HepG2 (cell line): Measurements from ENCODE around the gene KLF16. TPM values are rescaled to one million over a fixed set of nuclear protein-coding genes. Genes with fewer than 3 reads are reported as not detected.

Experiments used
- ETV5 ChIP-seq: IDR thresholded peaks from 2 replicates; pipeline ENCODE4 v1.6.1; 2018; ENCODE audit warnings: missing biosample characterization, missing genetic modification reagents, inconsistent platforms, borderline replicate concordance
- FOSL2 ChIP-seq: sonication (generic); formaldehyde crosslinking; IDR thresholded peaks from 2 replicates; pipeline ENCODE4 v1.4.0; 2020; ENCODE audit warnings: missing genetic modification reagents
- KDM2A ChIP-seq: sonication (generic); formaldehyde crosslinking; IDR thresholded peaks from 2 replicates; pipeline ENCODE4 v1.4.0; 2020; ENCODE audit warnings: low read depth, missing genetic modification reagents, borderline replicate concordance
- MNT ChIP-seq: fragments of 450-650 bp; IDR thresholded peaks from 2 replicates; pipeline ENCODE4 v1.6.1; 2016
- PATZ1 ChIP-seq: sonication (generic); formaldehyde crosslinking; IDR thresholded peaks from 2 replicates; pipeline ENCODE4 v1.4.0; 2020; ENCODE audit warnings: missing genetic modification reagents
- POGK ChIP-seq: sonication (generic); formaldehyde crosslinking; conservative IDR thresholded peaks from 2 replicates; pipeline ENCODE4 v1.8.0; 2022; ENCODE audit warnings: mild to moderate bottlenecking, moderate library complexity, missing genetic modification reagents
- POLR2A ChIP-seq, 2 experiments: IDR thresholded peaks; 2 replicates each; pipeline ENCODE4 v1.6.1; 2011; ENCODE audit warnings: low read depth in 2 of 2, low read length in 2 of 2, mild to moderate bottlenecking in 1 of 2, moderate library complexity in 1 of 2; ENCODE audit not compliant: insufficient read depth in 1 of 2
- TAF1 ChIP-seq: sonication (generic); formaldehyde crosslinking; IDR thresholded peaks from 2 replicates; pipeline ENCODE4 v1.4.0; 2020; ENCODE audit warnings: missing genetic modification reagents
- TFDP2 ChIP-seq: sonication (generic); formaldehyde crosslinking; IDR thresholded peaks from 2 replicates; pipeline ENCODE4 v1.4.0; 2020; ENCODE audit warnings: missing genetic modification reagents
- UBTF ChIP-seq: sonication (generic); formaldehyde crosslinking; IDR thresholded peaks from 2 replicates; pipeline ENCODE4 v1.4.0; 2020; ENCODE audit warnings: mild to moderate bottlenecking, missing genetic modification reagents
- YEATS2 ChIP-seq: sonication (generic); formaldehyde crosslinking; IDR thresholded peaks from 2 replicates; pipeline ENCODE4 v1.4.0; 2020; ENCODE audit warnings: missing genetic modification reagents, borderline replicate concordance
- polyA plus RNA-seq, 8 experiments: library from polyadenylated mRNA; depleted of rRNA in 3 of 8; stranded (reverse) in 7 of 8; unstranded in 1 of 8; fragments of >200 nt; fragmentation: Illumina TruSeq in 4 of 8; extraction: Trizol in 4 of 8; gene quantifications; 2 replicates each; pipeline versions ENCODE4 v1.2.1 to v1.2.3, GENCODE V29; 2011 to 2016; ENCODE audit warnings: low read depth in 4 of 8, missing spikeins in 1 of 8, mixed read lengths in 1 of 8; ENCODE audit not compliant: insufficient read depth in 1 of 8
- total RNA-seq, 5 experiments: library from RNA; depleted of rRNA; stranded (reverse); fragments of >200 nt; fragmentation: Illumina TruSeq; extraction: Trizol; gene quantifications; 2 replicates each; pipeline ENCODE4 v1.2.3, GENCODE V29; 2016; ENCODE audit warnings: low read depth in 1 of 5

KLF16 gene
- total and polyA plus RNA-seq, 2 of the 13 experiments (the other 11 are each of a cell fraction or from before 2014, with no cell fraction given), result 3.5 to 6.7 TPM

GRCh38 chr19:1885398-1886119, 22.2 kb upstream of the KLF16 start, which contains the start of gene ABHD17A (continued):
- TF ChIP-seq TAF1 (peak; percentile 56; the same call in 1 of the 2 replicates), KDM2A (CRISPR knock-in tag) (peak; percentile 79; the same call in 1 of the 2 replicates), PATZ1 (CRISPR knock-in tag) (peak; percentile 73), POGK (CRISPR knock-in tag) (0 out of 2 replicates have a peak, but pooled peaks have one; percentile 31), UBTF (0 out of 2 replicates have a peak, but pooled peaks have one; percentile 55), ETV5 (CRISPR knock-in tag) (peak; percentile 57), MNT (peak; percentile 37; the same call in 1 of the 2 replicates), POLR2A (IDR thresholded peaks at IDR 0.05; ENCODE audit: insufficient read depth in 1 of 2, low read depth in 2 of 2, low read length in 2 of 2) (0 out of 4 replicates have a peak, but pooled peaks of 1 of the 2 experiments have one; percentile 51), FOSL2 (CRISPR knock-in tag) (peak; percentile 9; the same call in 1 of the 2 replicates), YEATS2 (CRISPR knock-in tag) (peak; percentile 73; the same call in 1 of the 2 replicates), TFDP2 (CRISPR knock-in tag) (peak; percentile 71)
